Epidermal melanocyte (primary cell): ENCODE measurements around the gene TUBA4A.
A peak's percentile ranks its signal among the peaks of the same experiment; 100 is the strongest.
"Not testable (repeated sequence)": the region's sequence is repeated elsewhere in the genome, so short reads cannot be mapped to it uniquely, and the experiment has no call there.

Source experiments
- DNase-seq: peaks from one replicate; pipeline ENCODE4 v3.0.0; 2011; ENCODE audit warnings: low spot score; ENCODE audit not compliant: insufficient read length

TUBA4A gene

DNA sequence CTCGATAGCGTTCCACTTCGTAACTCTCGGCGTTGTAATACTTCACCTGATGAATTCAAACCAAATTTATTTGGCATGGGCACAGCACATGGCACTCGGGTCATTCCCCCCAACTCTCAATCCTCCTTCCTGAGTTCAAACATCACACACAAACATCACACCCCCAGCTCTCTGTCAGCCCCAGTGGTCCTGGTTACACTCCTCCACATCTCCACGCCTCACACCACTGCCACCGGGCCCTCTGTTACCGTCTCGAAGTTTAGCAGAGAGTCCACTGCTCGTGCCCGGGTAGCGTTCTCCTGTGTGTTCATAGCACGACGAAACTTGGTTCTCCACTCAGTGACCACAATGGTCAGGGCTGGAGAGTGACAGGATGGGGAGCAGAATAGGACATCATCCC is 39.6 kb downstream of the TUBA4A start:
- no peak for DNase-seq

DNA sequence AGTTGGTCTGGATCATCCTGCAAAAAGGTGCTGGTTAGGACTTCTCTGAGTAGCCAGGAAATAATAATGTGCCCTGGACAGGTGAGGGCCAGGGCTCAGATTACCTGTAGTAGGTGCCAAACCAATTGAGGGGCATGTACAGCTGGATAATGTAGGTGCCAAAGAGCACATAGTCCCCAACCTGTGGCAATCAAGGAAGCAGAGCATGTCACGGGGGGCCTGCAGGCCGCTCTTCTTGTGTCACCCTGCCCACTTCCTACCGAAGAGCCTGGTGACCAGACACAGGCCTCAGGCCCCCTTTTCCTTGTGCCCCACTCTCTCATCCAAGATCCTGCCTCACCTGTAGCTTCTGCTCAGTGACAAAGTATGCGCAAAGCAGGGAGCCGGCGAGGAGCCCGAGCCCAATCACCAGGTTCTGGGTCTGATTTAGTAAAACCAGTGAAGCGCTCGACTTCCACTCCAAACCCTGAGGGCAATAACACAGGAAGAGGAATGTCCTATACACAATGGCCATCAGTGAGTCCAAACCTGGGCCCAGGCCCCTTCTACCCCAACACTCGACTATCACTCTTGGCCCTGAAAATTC is 40.1 kb downstream of the TUBA4A start:
- DNase-seq: no peak

DNA sequence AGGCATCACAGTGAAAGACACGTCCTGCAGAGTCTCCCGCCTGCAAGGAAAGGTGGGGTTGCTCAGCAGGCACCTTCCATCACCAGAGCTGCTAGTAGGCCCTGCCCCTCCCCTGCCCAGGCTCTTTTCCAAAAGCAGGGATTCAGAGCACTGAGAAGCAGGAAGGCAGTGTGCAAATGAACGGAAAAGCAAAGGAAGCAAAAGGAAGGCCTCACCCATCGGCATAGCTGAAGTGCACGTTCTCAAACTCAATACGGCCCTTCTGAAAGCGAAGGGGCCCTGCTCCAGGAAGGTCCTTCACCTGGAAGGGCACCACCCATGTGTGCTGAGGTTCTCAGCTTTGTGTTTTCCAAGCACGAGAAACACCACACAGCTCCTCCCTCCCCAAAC is 40.7 kb downstream of the TUBA4A start:
- no peak for DNase-seq

DNA sequence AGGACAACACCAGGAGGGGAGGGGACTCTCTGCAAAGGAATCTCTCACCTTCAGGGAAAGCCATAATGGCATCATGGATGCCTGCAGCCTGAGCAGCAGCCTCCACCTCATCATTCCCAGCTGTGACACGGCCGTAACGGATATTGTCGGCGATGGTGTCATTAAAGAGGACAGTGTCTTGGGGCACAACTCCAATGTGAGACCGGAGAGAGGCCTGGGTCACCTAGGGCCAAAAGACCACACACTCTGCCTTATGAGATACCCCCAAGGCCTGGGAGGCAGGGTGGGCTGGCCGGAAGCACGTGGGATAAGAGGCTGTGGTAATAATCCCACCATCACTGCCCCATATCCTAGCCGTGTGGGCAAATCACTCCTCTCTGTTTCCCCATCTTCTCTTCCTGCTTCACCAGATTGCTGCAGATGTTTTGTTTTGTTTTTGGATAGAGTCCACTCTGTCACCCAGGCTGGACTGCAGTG is 42.8 kb downstream of the TUBA4A start:
- DNase-seq: no peak

DNA sequence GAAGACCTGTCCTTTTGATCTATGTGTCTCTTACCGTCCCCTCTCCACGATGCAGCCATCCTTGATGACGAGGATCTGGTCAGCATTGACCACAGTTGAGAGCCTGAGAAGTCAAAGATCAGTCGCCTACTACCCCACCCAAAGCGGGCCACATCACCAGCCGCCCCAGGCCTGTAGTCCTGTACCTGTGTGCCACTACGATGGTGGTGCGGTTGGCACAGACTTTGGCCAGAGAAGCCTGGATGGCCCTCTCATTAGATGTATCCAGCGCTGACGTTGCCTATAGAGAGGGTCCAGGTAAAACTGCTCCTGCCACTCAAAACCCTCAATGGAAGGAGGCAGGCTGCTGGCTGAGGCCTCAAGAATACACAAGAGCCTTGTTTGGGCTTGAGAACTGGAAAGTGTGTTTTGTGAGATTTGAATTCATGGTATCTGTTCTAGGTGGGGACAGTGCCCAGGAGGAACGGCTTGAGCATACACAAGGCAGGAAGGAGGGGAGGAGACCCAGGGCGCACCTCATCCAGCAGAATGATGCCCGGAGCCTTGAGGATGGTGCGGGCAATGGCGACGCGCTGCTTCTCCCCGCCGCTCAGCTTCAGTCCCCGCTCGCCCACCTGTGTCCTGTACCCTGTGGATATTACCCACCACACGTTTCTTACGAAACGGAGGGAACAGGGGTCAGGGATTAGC is 43.4 kb downstream of the TUBA4A start:
- no peak for DNase-seq

DNA sequence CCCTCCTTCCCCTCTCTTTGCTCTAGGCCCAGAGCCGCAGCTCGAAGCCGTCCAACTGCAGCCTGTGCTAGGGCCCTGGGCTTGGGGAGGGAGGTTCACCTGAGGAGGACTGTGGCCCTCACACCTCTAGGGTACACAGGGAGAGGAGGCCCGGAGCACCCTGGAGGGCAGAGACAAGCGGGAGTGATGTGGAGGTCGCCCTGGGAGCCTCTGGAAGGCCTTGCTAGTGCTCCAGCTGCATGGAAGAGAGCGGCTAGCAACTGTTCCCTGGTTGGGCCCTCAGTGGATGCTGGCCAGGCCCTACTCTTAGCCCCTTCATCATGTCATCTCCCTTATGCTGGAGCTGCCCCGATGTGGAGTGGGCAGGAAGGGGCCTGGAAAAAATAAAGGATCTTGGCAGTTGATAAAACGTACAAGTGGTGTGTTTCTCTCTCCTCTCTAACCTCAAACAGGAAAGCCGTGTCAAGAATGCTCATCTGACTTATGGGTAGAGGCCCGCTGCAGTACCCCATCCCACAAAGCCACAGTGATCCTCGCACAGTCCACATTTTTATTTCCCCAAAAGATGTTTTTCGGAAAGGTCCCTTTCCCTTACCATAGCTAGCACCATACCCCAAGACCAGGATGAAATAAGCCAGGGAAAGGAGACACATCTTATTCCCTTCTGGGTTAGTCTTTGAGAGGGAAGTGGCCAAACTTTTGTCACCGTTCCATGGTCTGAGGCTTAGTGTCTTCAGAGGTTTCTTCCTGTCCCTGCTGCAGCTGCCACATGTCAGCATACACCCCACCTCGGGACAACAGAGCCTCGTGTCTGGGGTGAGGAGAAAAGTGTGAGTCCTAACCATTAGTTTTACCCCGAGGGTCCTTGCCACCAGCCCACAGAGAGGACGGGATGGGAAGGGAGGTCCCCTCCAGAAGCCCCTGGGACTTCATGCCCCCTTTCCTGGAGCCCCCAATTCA is 44.2 kb downstream of the TUBA4A start:
- no peak for DNase-seq

DNA sequence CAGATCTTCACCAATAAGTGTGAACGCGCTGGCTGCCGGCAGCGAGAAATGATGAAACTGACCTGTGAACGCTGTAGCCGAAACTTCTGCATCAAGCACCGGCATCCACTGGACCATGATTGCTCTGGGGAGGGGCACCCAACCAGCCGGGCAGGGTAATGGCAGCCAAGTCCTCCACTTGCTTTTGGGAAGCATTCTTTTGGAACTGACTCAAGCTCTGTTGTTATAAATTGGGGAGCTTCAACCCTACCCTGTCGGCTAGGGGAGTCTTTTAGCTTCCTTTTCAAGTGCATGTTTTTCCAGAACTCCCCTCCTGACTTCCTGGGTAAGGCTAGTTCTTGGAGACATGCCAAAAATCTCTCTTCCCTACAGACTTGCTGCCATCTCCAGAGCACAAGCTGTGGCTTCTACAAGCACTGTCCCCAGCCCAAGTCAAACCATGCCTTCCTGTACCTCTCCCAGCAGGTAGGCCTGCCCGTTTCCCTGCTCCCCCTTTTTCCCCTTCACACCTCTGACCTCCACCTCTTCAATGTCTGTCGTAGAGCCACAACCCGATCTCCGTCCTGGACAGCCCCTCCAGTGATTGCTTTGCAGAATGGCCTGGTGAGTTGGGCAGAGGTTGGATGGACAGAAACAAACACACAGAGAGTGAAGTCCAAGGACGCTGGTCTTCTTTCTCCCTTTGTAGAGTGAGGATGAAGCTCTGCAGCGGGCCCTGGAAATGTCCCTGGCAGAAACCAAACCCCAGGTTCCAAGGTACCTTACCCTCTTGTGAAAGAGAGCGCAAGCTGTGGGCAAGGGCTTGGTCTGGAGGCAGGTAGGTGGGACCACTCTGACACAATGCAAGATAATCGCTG is 45.6 kb downstream of the TUBA4A start:
- DNase-seq: no peak

DNA sequence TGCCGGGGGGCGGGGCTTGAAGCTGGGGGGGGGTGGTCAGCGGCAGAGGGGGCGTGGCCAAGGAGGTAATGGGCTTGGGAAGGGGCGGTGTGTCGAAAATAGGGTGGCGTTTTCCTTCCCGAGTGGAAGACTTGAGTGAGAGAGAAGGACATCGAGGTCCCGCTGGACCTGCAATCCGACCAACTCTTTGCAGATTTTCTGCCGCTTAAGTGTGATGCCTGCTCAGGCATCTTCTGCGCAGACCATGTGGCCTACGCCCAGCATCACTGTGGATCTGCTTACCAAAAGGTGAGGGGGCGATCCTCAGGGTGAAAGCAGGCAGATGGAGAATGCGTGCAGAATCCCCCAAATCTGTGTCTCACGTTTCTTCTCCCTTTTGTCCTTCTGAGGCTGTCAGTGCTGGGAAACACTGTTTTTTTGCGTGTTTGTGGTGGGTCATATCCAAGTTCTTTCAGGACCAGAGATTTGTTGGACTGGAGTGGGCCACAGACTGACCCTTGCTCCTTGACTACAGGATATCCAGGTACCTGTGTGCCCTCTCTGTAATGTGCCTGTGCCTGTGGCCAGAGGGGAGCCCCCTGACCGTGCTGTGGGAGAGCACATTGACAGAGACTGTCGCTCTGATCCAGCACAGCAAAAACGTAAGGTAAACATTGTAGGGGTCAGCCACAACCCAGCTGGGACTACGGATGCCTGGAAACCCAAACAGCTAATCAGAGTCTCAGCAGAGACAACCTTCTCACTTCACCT is 46.4 kb downstream of the TUBA4A start:
- DNase-seq: no peak

DNA sequence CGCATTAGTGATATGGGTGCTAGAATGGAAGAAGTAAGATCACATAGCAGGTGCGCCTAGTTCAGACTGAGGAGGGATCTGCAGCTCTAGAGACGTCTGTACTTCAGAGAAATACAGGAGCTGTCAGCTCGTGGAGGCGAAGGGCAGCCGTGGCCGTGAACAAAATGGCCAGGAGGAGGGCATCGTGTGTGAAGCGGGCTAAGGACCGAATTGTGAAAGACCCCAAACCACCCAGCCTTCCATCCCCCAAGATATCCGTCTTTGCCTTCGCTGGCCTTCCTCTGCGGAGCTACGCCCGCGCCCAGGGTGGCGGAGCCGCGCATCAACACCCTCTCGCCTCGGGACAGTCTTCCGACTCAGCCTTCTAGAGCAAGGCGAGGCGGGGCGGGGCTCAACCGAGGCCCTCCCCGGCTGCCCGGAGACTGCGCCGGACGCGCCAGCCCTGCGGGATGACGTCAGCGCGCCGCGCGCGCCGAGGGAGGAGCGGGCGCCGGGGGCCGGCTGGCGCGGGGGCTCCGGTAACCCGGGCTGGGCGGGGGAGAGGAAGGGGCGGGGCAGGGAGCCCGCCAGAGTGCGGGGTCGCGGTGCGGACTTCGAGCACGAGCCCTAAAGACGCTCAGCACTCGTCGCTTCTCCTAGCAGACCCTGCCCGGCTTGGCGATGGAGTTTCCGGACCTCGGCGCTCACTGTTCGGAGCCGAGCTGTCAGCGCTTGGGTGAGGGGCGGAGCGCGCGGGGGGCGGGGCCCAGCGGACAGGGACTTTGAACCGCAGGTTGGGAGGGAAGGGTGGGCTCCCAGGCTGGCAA is 47.2 kb downstream of the TUBA4A start, which contains the start of gene ZFAND2B:
Gene ZFAND2B (plus strand): TSS at position 455 of the 806 bp plus-strand sequence. CDS start 206 bp downstream, at position 661.
- DNase-seq: peak; percentile 94

DNA sequence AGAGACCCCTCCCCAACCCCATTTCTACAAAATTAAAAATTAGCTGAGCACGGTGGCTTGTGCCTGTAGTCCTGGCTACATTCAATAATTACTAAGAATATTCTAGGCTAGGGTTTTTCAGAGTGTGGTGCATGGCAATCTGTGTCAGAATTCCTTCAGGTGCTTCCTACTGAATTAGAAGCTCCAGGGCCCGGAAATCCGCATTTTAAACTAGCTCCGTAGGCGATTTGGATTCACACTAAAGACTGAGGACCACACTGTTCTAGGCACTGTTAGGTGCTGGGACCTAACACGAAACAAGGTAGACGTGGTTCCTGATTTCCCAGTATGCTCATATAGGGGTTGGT is 47.8 kb downstream of the TUBA4A start:
- no peak for DNase-seq

DNA sequence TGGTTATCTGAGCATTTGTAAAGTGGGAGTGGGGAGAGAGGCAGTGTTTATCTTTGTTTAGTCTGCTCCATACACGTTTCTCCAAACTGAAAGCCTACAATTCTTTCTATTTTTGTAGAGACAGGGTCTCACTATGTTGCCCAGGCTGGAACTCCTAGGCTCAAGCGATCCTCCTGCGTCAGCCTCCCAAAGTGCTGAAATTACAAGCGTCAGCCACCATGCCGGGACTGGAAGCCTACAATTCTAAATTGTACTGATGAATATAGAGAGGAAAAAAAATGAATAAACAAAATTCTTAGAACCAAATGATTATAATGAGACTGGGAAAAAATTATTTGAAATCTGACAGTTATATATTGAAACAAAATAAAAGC is 48.6 kb downstream of the TUBA4A start:
- DNase-seq: no peak

DNA sequence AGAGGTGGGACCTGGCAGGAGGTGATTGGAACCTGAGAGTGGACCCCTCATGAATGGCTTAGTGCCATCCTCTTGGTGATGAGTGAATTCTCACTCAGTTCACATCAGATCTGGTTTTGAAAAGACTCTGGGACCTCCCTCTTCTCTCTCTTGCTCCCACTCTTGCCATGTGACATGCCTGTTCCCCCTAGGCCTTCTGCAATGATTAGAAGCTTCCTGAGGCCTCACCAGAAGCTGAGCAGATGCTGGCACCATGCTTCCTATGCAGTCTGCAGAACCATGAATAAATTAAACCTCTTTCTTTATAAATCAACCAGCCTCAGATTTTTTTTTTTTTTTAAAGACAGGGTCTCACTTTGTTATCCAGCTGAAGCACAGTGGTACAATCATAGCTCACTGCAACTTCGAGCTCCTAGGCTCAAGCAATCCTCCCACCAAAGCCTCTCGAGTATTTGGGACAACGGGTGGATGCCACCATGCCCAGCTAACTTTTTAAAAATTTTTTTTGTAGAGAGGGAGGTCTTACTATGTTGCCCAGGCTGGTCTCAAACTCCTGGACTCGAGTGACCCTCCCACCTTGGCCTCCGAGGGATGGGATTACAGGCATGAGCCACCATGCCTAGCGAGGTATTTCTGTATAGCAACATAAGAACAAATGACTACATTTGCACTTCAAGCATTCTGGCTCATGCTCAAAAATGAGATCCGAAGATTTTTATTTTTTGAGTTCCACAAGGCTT is 49.1 kb downstream of the TUBA4A start:
- no peak for DNase-seq

DNA sequence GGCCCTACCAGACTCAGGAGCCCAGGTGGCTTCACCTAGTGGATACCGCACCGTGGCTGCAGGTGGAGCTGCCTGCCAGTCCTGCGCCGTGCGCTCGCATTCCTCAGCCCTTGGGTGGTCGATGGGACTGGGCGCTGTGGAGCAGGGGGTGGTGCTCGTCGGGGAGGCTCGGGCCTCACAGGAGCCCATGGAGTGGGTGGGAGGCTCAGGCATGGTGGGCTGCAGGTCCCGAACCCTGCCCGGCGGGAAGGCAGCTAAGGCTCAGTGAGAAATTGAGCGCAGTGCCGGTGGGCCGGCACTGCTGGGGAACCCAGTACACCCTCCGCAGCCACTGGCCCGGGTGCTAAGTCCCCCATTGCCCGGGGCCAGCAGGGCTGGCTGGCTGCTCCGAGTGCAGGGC is 52.4 kb downstream of the TUBA4A start:
- DNase-seq: not testable (repeated sequence)

DNA sequence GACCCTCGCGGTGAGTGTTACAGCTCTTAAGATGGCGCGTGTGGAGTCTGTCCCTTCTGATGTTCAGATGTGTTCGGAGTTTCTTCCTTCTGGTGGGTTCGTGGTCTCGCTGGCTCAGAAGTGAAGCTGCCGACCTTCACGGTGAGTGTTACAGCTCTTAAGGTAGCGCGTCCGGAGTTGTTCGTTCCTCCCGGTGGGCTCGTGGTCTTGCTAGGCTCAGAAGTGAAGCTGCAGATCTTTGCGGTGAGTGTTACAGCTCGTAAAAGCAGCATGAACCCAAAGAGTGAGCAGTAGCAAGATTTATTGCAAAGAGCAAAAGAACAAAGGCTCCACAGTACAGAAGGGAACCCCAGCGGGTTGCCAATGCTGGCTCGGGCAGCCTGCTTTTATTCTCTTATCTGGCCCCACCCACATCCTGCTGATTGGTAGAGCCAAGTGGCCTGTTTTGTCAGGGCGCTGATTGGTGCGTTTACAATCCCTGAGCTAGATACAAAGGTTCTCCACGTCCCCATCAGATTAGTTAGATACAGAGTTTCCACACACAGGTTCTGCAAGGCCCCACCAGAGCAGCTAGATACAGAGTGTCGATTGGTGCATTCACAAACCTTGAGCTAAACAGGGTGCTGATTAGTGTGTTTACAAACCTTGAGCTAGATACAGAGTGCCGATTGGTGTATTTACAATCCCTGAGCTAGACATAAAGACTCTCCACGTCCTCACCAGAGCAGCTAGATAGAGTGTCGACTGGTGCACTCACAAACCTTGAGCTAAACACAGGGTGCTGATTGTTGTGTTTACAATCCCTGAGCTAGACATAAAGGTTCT is 53.0 kb downstream of the TUBA4A start:
- not testable (repeated sequence) for DNase-seq
